DOHH2 (cell line): Measurements from ENCODE around the gene SYNPO2.

Experiments used
- H3F3A ChIP-seq: fragments of 200-600 bp; sonication (generic), shearing (Covaris generic); 2 replicates; pipeline ENCODE4 v1.6.0; 2016; ENCODE audit warnings: antibody characterized with exemption, mild to moderate bottlenecking; ENCODE audit not compliant: control insufficient read depth, insufficient read depth
- H3K27ac ChIP-seq: fragments of 200-600 bp; sonication (generic); 2 replicates; pipeline ENCODE4 v1.5.1; 2014; ENCODE audit warnings: low read depth, mild to moderate bottlenecking, low read length, moderate library complexity
- H3K27me3 ChIP-seq: fragments of 200-600 bp; sonication (generic); 2 replicates; pipeline ENCODE4 v1.6.1; 2014; ENCODE audit warnings: mild to moderate bottlenecking, low read length, mixed read lengths; ENCODE audit not compliant: control insufficient read depth
- H3K36me3 ChIP-seq: fragments of 200-600 bp; sonication (generic); 2 replicates; pipeline ENCODE4 v1.6.1; 2014; ENCODE audit warnings: mild to moderate bottlenecking, low read length, moderate library complexity, mixed read lengths; ENCODE audit not compliant: control insufficient read depth
- H3K4me1 ChIP-seq: fragments of 200-600 bp; sonication (generic); 2 replicates; pipeline ENCODE4 v1.6.1; 2014; ENCODE audit warnings: mild to moderate bottlenecking, low read length, mixed read lengths; ENCODE audit not compliant: control insufficient read depth
- H3K4me2 ChIP-seq: fragments of 200-600 bp; sonication (generic); 2 replicates; pipeline ENCODE4 v1.6.0; 2014; ENCODE audit warnings: mild to moderate bottlenecking, low read length, moderate library complexity
- H3K4me3 ChIP-seq: fragments of 200-600 bp; sonication (generic); 2 replicates; pipeline ENCODE4 v1.5.1; 2014; ENCODE audit warnings: mild to moderate bottlenecking, low read length, mixed read lengths
- H3K79me2 ChIP-seq: fragments of 200-600 bp; sonication (generic); 2 replicates; pipeline ENCODE4 v1.6.1; 2014; ENCODE audit warnings: mild to moderate bottlenecking, low read length, mixed read lengths; ENCODE audit not compliant: control insufficient read depth
- H3K9me2 ChIP-seq: fragments of 200-600 bp; sonication (generic); replicated peaks from 2 replicates; pipeline ENCODE4 v1.6.1; 2014; ENCODE audit warnings: mild to moderate bottlenecking, low read length, mixed read lengths; ENCODE audit not compliant: control insufficient read depth
- H3K9me3 ChIP-seq: fragments of 200-600 bp; sonication (generic); 2 replicates; pipeline ENCODE4 v1.6.1; 2014; ENCODE audit warnings: antibody characterized with exemption, low read length, mixed read lengths; ENCODE audit not compliant: control insufficient read depth, insufficient read depth
- H4K20me1 ChIP-seq: fragments of 200-600 bp; sonication (generic); 2 replicates; pipeline ENCODE4 v1.6.0; 2014; ENCODE audit warnings: low read depth, mild to moderate bottlenecking, antibody characterized with exemption, low read length, moderate library complexity; ENCODE audit not compliant: control insufficient read depth, insufficient read depth
- CTCF ChIP-seq: fragments of 200-600 bp; sonication (generic); IDR thresholded peaks from one replicate; pipeline ENCODE4 v1.5.1; 2014; ENCODE audit warnings: antibody characterized with exemption, mild to moderate bottlenecking, low read depth, low read length; ENCODE audit not compliant: poor library complexity, severe bottlenecking
- EZH2phosphoT487 ChIP-seq: fragments of 200-600 bp; sonication (generic); IDR thresholded peaks from 2 replicates; pipeline ENCODE4 v1.6.1; 2017; ENCODE audit warnings: borderline replicate concordance, mild to moderate bottlenecking, antibody characterized with exemption, low read length, moderate library complexity, mixed read lengths

SYNPO2 gene

GRCh38 chr4:119024102-119024501 lies 135.4 kb downstream of the SYNPO2 start:
- no peaks in the 10 kb centered on the region for H3K36me3 ChIP-seq
- TF ChIP-seq EZH2phosphoT487, result no peak
- no peak for TF ChIP-seq CTCF
- 0 out of 2 replicates have a peak, but pooled peaks cover 3% of the 10 kb centered on the region for H3F3A ChIP-seq
- no peaks in the 10 kb centered on the region for H3K27me3 ChIP-seq
- H3K9me3 ChIP-seq, result no peaks in the 10 kb centered on the region
- H3K4me3 ChIP-seq, result no peak overlapping the region
- no peak overlapping the region for H3K27ac ChIP-seq
- H3K4me2 ChIP-seq, result no peak overlapping the region
- no peaks in the 10 kb centered on the region for H3K9me2 ChIP-seq
- H4K20me1 ChIP-seq, result no peaks in the 10 kb centered on the region
- peaks cover 37% of the 10 kb centered on the region for H3K4me1 ChIP-seq
- H3K79me2 ChIP-seq, result peaks cover 20% of the 10 kb centered on the region

GRCh38 chr4:119025420-119025819 lies 136.8 kb downstream of the SYNPO2 start:
- no peaks in the 10 kb centered on the region for H4K20me1 ChIP-seq
- H3K4me3 ChIP-seq, result peak overlapping the region; percentile 65
- H3K27me3 ChIP-seq, result no peaks in the 10 kb centered on the region
- H3K4me1 ChIP-seq, result peaks cover 40% of the 10 kb centered on the region
- peak overlapping the region; percentile 72 for H3K4me2 ChIP-seq
- peaks cover 8% of the 10 kb centered on the region; the same call in 1 of the 2 replicates for H3K36me3 ChIP-seq
- no peaks in the 10 kb centered on the region for H3K9me2 ChIP-seq
- peaks cover 3% of the 10 kb centered on the region; the same call in 1 of the 2 replicates for H3F3A ChIP-seq
- no peak for TF ChIP-seq EZH2phosphoT487
- TF ChIP-seq CTCF, result no peak
- H3K9me3 ChIP-seq, result no peaks in the 10 kb centered on the region
- H3K27ac ChIP-seq, result peak overlapping the region; percentile 55
- H3K79me2 ChIP-seq, result peaks cover 28% of the 10 kb centered on the region

GRCh38 chr4:119025916-119026661 lies 137.4 kb downstream of the SYNPO2 start:
- H3F3A ChIP-seq, result peaks cover 3% of the 10 kb centered on the region; the same call in 1 of the 2 replicates
- H3K27me3 ChIP-seq, result no peaks in the 10 kb centered on the region
- no peaks in the 10 kb centered on the region for H3K9me2 ChIP-seq
- no peaks in the 10 kb centered on the region for H4K20me1 ChIP-seq
- TF ChIP-seq CTCF, result no peak
- TF ChIP-seq EZH2phosphoT487, result no peak
- peaks cover 28% of the 10 kb centered on the region for H3K79me2 ChIP-seq
- H3K4me3 ChIP-seq, result peak overlapping the region; percentile 65
- H3K4me1 ChIP-seq, result peaks cover 40% of the 10 kb centered on the region
- peak overlapping the region; percentile 55 for H3K27ac ChIP-seq
- H3K36me3 ChIP-seq, result peaks cover 9% of the 10 kb centered on the region; the same call in 1 of the 2 replicates
- peak overlapping the region; percentile 72 for H3K4me2 ChIP-seq
- H3K9me3 ChIP-seq, result no peaks in the 10 kb centered on the region
